SIG-M5 (cell line): ENCODE data around the gene SEC14L2.
"Not testable (repeated sequence)": the region's sequence is repeated elsewhere in the genome, so short reads cannot be mapped to it uniquely, and the experiment has no call there.

ENCODE experiments used
- DNase-seq: peaks from one replicate; lab custom pipeline; 2025; lab: John Stamatoyannopoulos, UW

The SEC14L2 gene

DNA sequence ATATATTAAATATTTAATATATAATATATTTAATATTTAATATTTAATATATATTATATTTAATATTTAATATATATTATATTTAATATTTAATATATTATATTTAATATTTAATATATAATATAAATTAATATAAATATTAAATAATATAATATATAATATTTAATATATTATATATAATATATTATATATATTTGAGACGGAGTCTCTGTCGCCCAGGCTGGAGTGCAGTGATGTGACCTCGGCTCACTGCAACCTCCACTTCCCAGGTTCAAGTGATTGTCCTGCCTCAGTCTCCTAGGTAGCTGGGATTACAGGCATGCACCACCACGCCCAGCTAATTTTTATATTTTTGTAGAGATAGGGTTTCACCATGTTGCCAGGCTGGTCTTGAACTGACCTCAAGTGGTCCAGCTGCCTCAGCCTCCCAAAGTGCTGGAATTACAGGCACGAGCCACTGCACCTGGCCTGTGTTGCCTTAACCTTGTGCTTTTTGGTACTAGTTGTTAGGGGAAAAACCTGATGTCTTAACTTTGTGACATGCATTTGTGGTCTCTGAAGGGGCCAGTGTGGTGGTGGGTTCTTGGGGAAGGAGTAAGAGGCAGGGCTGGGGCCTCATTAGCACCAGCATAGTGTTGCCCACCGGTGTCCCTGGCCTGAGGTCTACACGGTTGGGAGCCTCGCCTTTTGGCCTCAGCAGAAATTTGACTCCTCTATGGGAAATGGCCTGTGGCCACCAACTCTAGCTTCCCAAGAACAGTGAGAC, 58.4 kb downstream of the SEC14L2 start:
- no peak for DNase-seq

DNA sequence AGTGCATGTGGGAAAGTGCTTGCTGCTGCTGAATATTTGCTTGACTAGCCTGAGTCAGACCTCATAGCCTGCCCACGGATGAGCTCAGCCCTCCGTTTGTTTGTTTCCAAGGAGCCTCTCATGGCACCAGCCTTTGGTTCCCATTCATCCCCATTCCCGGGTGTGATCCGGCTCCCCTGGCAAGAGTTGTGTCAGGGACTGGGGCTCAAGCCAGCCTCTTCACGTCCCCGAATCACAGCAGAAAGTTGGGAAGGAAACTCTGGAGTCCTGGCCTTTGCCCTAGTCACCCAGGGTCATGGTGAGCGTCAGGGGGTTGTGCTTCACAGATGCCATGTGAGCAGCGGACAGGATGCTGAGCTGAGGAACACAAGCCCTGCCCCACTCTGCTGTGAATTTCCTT, 61.2 kb downstream of the SEC14L2 start:
- no peak for DNase-seq

- DNase-seq, result no peak
Observed at GRCh38 chr22:30459181-30460052, 62.6 kb downstream of the SEC14L2 start.

DNA sequence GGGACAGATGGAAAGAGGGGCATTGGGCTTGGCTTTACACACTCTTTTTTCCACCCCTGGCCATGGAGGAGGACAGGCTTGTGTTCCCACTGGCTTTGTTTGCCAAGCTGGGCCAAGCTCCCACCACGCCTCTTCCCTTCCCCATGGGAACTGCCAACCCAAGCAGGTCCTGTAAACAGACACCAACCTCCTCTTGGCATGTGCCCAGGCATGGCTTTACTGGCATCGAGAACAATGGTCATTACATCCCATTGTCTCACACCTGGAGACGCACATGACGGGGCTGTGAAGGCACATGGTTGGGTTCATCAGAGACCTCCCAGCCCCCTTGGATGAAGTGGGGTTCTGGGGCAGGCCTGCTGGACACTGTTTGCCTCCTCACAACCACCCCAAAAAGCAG, 63.3 kb downstream of the SEC14L2 start:
- no peak for DNase-seq

- DNase-seq, result not testable (repeated sequence)
Observed at GRCh38 chr22:30460555-30460954, 63.7 kb downstream of the SEC14L2 start.

DNA sequence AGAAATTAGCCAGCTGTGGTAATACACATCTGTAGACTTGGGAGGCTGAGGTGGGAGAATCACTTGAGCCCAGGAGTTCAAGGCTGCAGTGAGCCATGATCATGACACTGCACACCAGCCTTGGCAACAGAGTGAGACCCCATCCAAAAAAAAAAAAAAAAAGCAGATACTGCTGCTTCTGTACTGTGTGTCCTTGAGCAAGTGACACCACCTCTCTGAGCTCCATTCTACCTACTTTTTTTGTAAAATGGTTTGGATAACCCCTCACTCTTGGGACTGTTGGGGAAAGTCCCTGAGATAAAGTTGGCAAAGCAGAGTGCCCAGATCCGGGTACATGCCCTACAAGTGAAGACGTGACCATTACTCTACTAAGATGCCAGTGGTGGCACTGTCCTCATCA, 72.3 kb downstream of the SEC14L2 start:
- no peak for DNase-seq

- DNase-seq, result no peak
Observed at GRCh38 chr22:30470655-30471054, 73.8 kb downstream of the SEC14L2 start.

GRCh38 chr22:30471616-30472318, 74.9 kb downstream of the SEC14L2 start, which contains the start of gene SEC14L3:
Gene SEC14L3 (minus strand): TSS chr22:30472017. CDS start chr22:30471958, 59 bp downstream.
- DNase-seq, result no peak

DNA sequence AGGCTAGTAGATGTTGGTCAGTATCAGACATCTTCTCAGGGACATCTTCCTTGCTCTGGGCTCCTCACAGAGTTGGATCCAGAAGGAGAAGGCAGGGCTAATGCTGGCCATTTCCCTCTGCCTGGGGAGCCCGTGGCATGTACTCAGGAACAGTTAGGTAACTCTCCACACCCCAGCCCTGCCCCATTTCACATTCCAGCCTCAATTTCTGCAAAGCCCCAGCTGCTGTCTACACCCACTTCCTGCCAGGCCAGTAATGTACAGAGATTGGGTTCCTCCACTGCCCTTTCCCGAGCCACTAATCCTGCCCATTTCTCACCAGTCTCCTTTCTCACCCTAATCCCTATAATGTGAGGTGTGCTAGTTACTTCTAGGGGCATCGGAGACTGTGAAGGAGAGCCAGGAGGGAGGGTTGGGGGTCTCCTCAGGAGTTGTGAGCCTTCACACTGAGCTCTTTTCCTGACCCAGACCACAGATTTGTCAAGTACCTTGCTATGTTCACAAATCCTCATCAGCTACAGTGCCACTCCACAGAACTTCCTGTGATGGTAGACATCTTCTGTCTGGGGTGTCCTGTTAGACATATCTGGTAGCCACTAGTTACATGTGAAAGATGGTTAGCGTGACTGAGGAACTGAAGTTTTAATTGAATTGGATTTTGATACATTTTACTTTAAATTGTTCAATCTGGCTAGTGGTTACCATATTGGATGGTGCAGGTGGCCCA, 76.3 kb downstream of the SEC14L2 start:
- no peak for DNase-seq

DNA sequence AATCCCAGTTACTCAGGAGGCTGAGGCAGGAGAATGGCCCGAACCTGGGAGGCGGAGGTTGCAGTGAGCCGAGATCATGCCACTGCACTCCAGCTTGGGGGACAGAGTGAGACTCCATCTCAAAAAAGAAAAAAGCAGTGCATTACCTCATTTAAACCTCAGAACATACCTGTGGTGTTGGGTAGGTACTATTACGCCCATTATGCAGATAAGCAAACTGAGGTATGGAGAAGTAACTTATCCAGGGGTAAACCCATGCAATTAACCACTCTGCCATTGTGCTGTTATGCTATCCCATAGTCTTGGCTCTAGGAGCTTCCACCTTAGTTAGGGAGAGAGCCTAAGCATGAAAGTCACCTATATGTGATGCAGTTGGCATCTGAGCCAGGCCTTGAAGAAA, 77.3 kb downstream of the SEC14L2 start:
- DNase-seq, result no peak
